B cell (primary cell): ENCODE results near the gene BAIAP2L1. TPM values are rescaled to one million over a fixed set of nuclear protein-coding genes. Genes with fewer than 3 reads are reported as not detected.

ENCODE experiments used
- ATAC-seq: fragments of 200-7000 bp; cut with Tn5 transposase; one replicate; pipeline ENCODE4 v1.10.0; 2021; ENCODE audit warnings: low read depth, mild to moderate bottlenecking, moderate number of reproducible peaks, moderate library complexity
- CTCF ChIA-PET: fragments of 350-600 bp; sonication (Branson Sonifier 250); formaldehyde crosslinking; loops from one replicate; lab custom pipeline; 2021; ENCODE audit warnings: antibody characterized with exemption, inconsistent platforms; lab: Charles Lee
- POLR2A ChIA-PET: fragments of 350-600 bp; sonication (Branson Sonifier 250); formaldehyde crosslinking; loops from one replicate; lab custom pipeline; 2021; ENCODE audit warnings: antibody characterized with exemption; lab: Charles Lee
- DNase-seq: peaks from one replicate; pipeline ENCODE4 v3.0.0; 2013
- H2AFZ ChIP-seq: 2 replicates; pipeline ENCODE4 v1.6.1; 2012; ENCODE audit warnings: mild to moderate bottlenecking, low read depth, low read length; ENCODE audit not compliant: insufficient read depth, poor library complexity, severe bottlenecking
- H3K27ac ChIP-seq, 2 donors: 1 replicate in 1 of 2; 2 replicates in 1 of 2; pipeline ENCODE4 v1.5.1; 2012 to 2013; ENCODE audit warnings: low read length in 2 of 2, mild to moderate bottlenecking in 2 of 2, moderate library complexity in 1 of 2
- H3K27me3 ChIP-seq, 4 experiments: fragments of 200-600 bp in 1 of 4; sonication (generic) in 1 of 4; replicated peaks in 1 of 4; 1 replicate in 2 of 4; 2 replicates in 2 of 4; pipeline versions ENCODE4 v1.6.1 to v1.7.0; 2013 to 2016; ENCODE audit warnings: low read length in 3 of 4, mild to moderate bottlenecking in 2 of 4, mixed read lengths in 1 of 4, moderate library complexity in 1 of 4; ENCODE audit not compliant: insufficient read depth in 4 of 4, control insufficient read depth in 3 of 4; ENCODE audit errors: control extremely low read depth in 1 of 4
- H3K36me3 ChIP-seq, 2 experiments: replicated peaks in 1 of 2; 1 replicate in 1 of 2; 2 replicates in 1 of 2; pipeline versions ENCODE4 v1.6.1 to v1.7.1; 2013; ENCODE audit warnings: low read length in 1 of 2; ENCODE audit not compliant: insufficient read depth in 2 of 2, control insufficient read depth in 1 of 2; ENCODE audit errors: control extremely low read depth in 1 of 2, extremely low read depth in 1 of 2
- H3K4me1 ChIP-seq, 2 donors: fragments of 200-600 bp in 1 of 2; sonication (generic) in 1 of 2; 1 replicate in 1 of 2; 2 replicates in 1 of 2; pipeline versions ENCODE4 v1.5.1 to v1.6.1; 2013 to 2017; ENCODE audit warnings: low read length in 2 of 2; ENCODE audit not compliant: control insufficient read depth in 2 of 2, insufficient read depth in 2 of 2
- H3K4me2 ChIP-seq: replicated peaks from 2 replicates; pipeline ENCODE3; 2012; ENCODE audit warnings: mild to moderate bottlenecking, low read depth, low read length; ENCODE audit not compliant: poor library complexity, severe bottlenecking
- H3K4me3 ChIP-seq, 5 experiments: fragments of 200-600 bp in 1 of 5; sonication (generic) in 1 of 5; 1 replicate in 3 of 5; 2 replicates in 2 of 5; pipeline versions ENCODE4 v1.5.1 to v1.7.0; 2011 to 2016; ENCODE audit warnings: low read length in 4 of 5, mild to moderate bottlenecking in 4 of 5, low read depth in 2 of 5, control low read depth in 1 of 5, moderate library complexity in 1 of 5; ENCODE audit not compliant: insufficient read depth in 1 of 5; ENCODE audit errors: control extremely low read depth in 1 of 5, extremely low read depth in 1 of 5
- H3K79me2 ChIP-seq: fragments of 200-600 bp; sonication (generic); one replicate; pipeline ENCODE4 v1.6.0; 2016; ENCODE audit warnings: low read length; ENCODE audit not compliant: control insufficient read depth, insufficient read depth
- H3K9ac ChIP-seq: fragments of 200-600 bp; sonication (generic); 2 replicates; pipeline ENCODE4 v1.6.1; 2017; ENCODE audit warnings: mild to moderate bottlenecking, low read length, moderate library complexity
- H3K9me3 ChIP-seq, 3 donors: one replicate each; pipeline versions ENCODE4 v1.6.1 to v1.7.1; 2013; ENCODE audit warnings: low read length in 2 of 3; ENCODE audit not compliant: control insufficient read depth in 2 of 3, insufficient read depth in 1 of 3; ENCODE audit errors: control extremely low read depth in 1 of 3
- H4K20me1 ChIP-seq: 2 replicates; pipeline ENCODE4 v1.6.0; 2012; ENCODE audit warnings: mild to moderate bottlenecking, low read length; ENCODE audit not compliant: insufficient read depth, control insufficient read depth, poor library complexity, severe bottlenecking
- H3K27ac Mint-ChIP-seq: one replicate; pipeline ENCODE4 v1.8.0; 2021; ENCODE audit warnings: mixed read lengths
- H3K27me3 Mint-ChIP-seq: one replicate; pipeline ENCODE4 v1.8.0; 2021; ENCODE audit warnings: mixed read lengths
- H3K4me1 Mint-ChIP-seq: one replicate; pipeline ENCODE4 v1.8.0; 2021; ENCODE audit warnings: mixed read lengths
- H3K4me3 Mint-ChIP-seq: one replicate; pipeline ENCODE4 v1.8.0; 2021; ENCODE audit warnings: mixed read lengths
- H3K9me3 Mint-ChIP-seq: one replicate; pipeline ENCODE4 v1.8.0; 2022; ENCODE audit warnings: mixed read lengths; ENCODE audit not compliant: insufficient read depth
- CTCF ChIP-seq: fragments of 200-600 bp; IDR thresholded peaks from one replicate; pipeline ENCODE4 v1.8.0; 2022; ENCODE audit warnings: antibody characterized with exemption, mild to moderate bottlenecking
- EZH2 ChIP-seq: IDR thresholded peaks from 2 replicates; pipeline ENCODE4 v1.6.1; 2012; ENCODE audit warnings: borderline replicate concordance, low read depth, mild to moderate bottlenecking, moderate library complexity, low read length; ENCODE audit not compliant: insufficient read depth, poor library complexity, severe bottlenecking
- WGBS: methylation state at CpG from one replicate; pipeline ENCODE4 v1.1.5; 2013; ENCODE audit warnings: missing lambda C conversion rate; ENCODE audit not compliant: insufficient coverage; 5-methylcytosine and 5-hydroxymethylcytosine counted together
- intact Hi-C: fragments of 100-400 bp; cut with micrococcal nuclease; formaldehyde crosslinking; loops from one replicate; pipeline ENCODE4 v1.10.0; 2022
- polyA plus RNA-seq: library from polyadenylated mRNA; depleted of rRNA; stranded (reverse); fragments of >200 nt; gene quantifications from 2 replicates; pipeline ENCODE4 v1.2.3, GENCODE V29; 2012
- total RNA-seq, 2 donors: library from RNA; stranded (reverse); fragments of 120-200 nt in 1 of 2; gene quantifications; 1 replicate in 1 of 2; 2 replicates in 1 of 2; pipeline versions ENCODE4 v1.2.3 to v1.2.4, GENCODE V29; 2013 to 2022

Gene BAIAP2L1
- total and polyA plus RNA-seq, 2 donors (not counting 1 experiment from before 2014, with no cell fraction given): 1.5 to 3.7 TPM

GRCh38 chr7:98378210-98378819 is 22.6 kb downstream of the BAIAP2L1 start:
- Histone ChIP-seq H3K9ac (no peak overlapping the region), H3K4me1 (no peaks in the 10 kb centered on the region), H3K27ac (no peak overlapping the region), H3K27me3 (no peaks in the 10 kb centered on the region), H4K20me1 (no peaks in the 10 kb centered on the region), H3K4me3 (no peak overlapping the region), H3K9me3 (no peaks in the 10 kb centered on the region), H3K79me2 (no peaks in the 10 kb centered on the region), H2AFZ (no peak overlapping the region), H3K4me2 (no peak overlapping the region), H3K36me3 (no peaks in the 10 kb centered on the region)
- DNase-seq (no peak), ATAC-seq (no peak)
- Mint-ChIP-seq H3K27me3 (no peaks in the 10 kb centered on the region), H3K9me3 (no peaks in the 10 kb centered on the region), H3K27ac (no peak overlapping the region), H3K4me1 (no peaks in the 10 kb centered on the region), H3K4me3 (no peak overlapping the region)
- TF ChIP-seq CTCF: no peak
- TF ChIP-seq EZH2: no peak
- 90% methylated on average over 8 of the region's 9 CpGs for WGBS
- intact Hi-C loops: no loop called here
- POLR2A ChIA-PET: no interaction called here
- CTCF ChIA-PET: interaction anchor here (0.7 kb wide), 1 partner anchor 366 kb away, joined by 3 read pairs; no protein-coding TSS in a partner anchor

GRCh38 chr7:98376711-98377110 is 24.2 kb downstream of the BAIAP2L1 start:
- intact Hi-C loops: no loop called here

More at GRCh38 chr7:98376711-98377110, 24.2 kb downstream of the BAIAP2L1 start:
- no peaks in the 10 kb centered on the region for H3K4me1 ChIP-seq
- WGBS: 100% methylated on average over 2 of the region's 6 CpGs
- H3K27me3 Mint-ChIP-seq: no peaks in the 10 kb centered on the region
- H3K27ac ChIP-seq: no peak overlapping the region
- no peak overlapping the region for H3K4me3 ChIP-seq
- POLR2A ChIA-PET: no interaction called here
- H3K27me3 ChIP-seq: no peaks in the 10 kb centered on the region
- H3K4me1 Mint-ChIP-seq: no peaks in the 10 kb centered on the region
- no peaks in the 10 kb centered on the region for H3K9me3 ChIP-seq
- DNase-seq (no peak), ATAC-seq (no peak)
- no peak overlapping the region for H3K27ac Mint-ChIP-seq
- no peaks in the 10 kb centered on the region for H3K9me3 Mint-ChIP-seq
- no peaks in the 10 kb centered on the region for H3K79me2 ChIP-seq
- CTCF ChIA-PET: no interaction called here
- H3K4me3 Mint-ChIP-seq: no peak overlapping the region
- no peak for TF ChIP-seq EZH2
- no peak for TF ChIP-seq CTCF
- H3K9ac ChIP-seq: no peak overlapping the region
- no peak overlapping the region for H2AFZ ChIP-seq
- H3K36me3 ChIP-seq: no peaks in the 10 kb centered on the region
- no peak overlapping the region for H3K4me2 ChIP-seq
- no peaks in the 10 kb centered on the region for H4K20me1 ChIP-seq
